ENCODE data around the gene GREM1. TPM values are rescaled to one million over a fixed set of nuclear protein-coding genes. Genes with fewer than 3 reads are reported as not detected.

Gene GREM1
- total and polyA plus RNA-seq, 2 of the 4 experiments (the other 2 are of a cell fraction), result 848 to 852 TPM

- H3K14ac ChIP-seq (replicated peaks; ENCODE audit: low read depth, low read length), result no peak overlapping the region
- no peak overlapping the region for H2AK9ac ChIP-seq (replicated peaks; ENCODE audit: low read depth, low read length, poor library complexity)
- TF ChIP-seq RCOR1 (IDR thresholded peaks at IDR 0.05; ENCODE audit: insufficient replicate concordance, low read length) (no peak), ELK1 (IDR thresholded peaks at IDR 0.05; ENCODE audit: borderline replicate concordance, low read depth, low read length) (no peak), MXI1 (IDR thresholded peaks at IDR 0.05; ENCODE audit: borderline replicate concordance, low read depth, low read length) (no peak), RAD21 (IDR thresholded peaks at IDR 0.05; ENCODE audit: low read length) (no peak), USF2 (IDR thresholded peaks at IDR 0.05; ENCODE audit: low read depth, low read length) (no peak), MAZ (IDR thresholded peaks at IDR 0.05; ENCODE audit: borderline replicate concordance, low read depth, low read length) (no peak), FOS (IDR thresholded peaks at IDR 0.05; ENCODE audit: low read depth, low read length) (no peak), NFE2L2 (IDR thresholded peaks at IDR 0.05; ENCODE audit: low read depth, low read length) (no peak), MAFK (IDR thresholded peaks at IDR 0.05; ENCODE audit: low read depth, low read length) (no peak), RFX5 (IDR thresholded peaks at IDR 0.05; ENCODE audit: low read depth, low read length) (no peak), CTCF (conservative IDR thresholded peaks at IDR 0.05; ENCODE audit: low read depth, low read length) (no peak), POLR2A (IDR thresholded peaks at IDR 0.05; ENCODE audit: low read depth, low read length) (no peak), CEBPB (IDR thresholded peaks at IDR 0.05; ENCODE audit: low read depth, low read length) (no peak)
- DNase-seq, result no peak
- H2AK5ac ChIP-seq (ENCODE audit: low read depth, low read length), result no peak overlapping the region
- no peak overlapping the region for H3K4me2 ChIP-seq (ENCODE audit: low read depth, low read length)
- ChIA-PET POLR2A (ENCODE audit: unreplicated experiment) (no interaction called here), CTCF (no interaction called here)
- no peak overlapping the region for H3K56ac ChIP-seq (ENCODE audit: extremely low read depth, insufficient read depth, low read length)
- dilution Hi-C loops (cut with HindIII; ENCODE audit: low sequenced_read_pairs, unreplicated experiment), result no loop called here
- H4K8ac ChIP-seq (ENCODE audit: low read depth in 2 of 2, low read length in 2 of 2), result no peak overlapping the region
- H3K4me1 ChIP-seq (ENCODE audit: control insufficient read depth, insufficient read depth, low read length), result no peaks in the 10 kb centered on the region
- no peak overlapping the region for H3K23ac ChIP-seq (ENCODE audit: low read depth, low read length)
- no peak overlapping the region for H2BK15ac ChIP-seq (ENCODE audit: low read depth, low read length)
- H2BK20ac ChIP-seq (ENCODE audit: low read depth, low read length), result no peak overlapping the region
- no peak overlapping the region for H3K4me3 ChIP-seq (ENCODE audit: insufficient read depth, low read depth, low read length)
- H3K4ac ChIP-seq (ENCODE audit: low read depth, low read length), result no peak overlapping the region
- BruUV-seq (replicated peaks), result no TSS peak
- H3K36me3 ChIP-seq (ENCODE audit: control insufficient read depth, insufficient read depth, low read length), result peaks cover 4% of the 10 kb centered on the region; the same call in 1 of the 2 replicates
- no peak overlapping the region for H4K5ac ChIP-seq (ENCODE audit: low read depth, low read length)
- H2BK5ac ChIP-seq (ENCODE audit: low read depth, low read length, poor library complexity, severe bottlenecking), result no peak overlapping the region
- peaks cover 0 to 7% of the 10 kb centered on the region in 2 experiments; a peak in 2 of 4 replicates for H3K79me1 ChIP-seq (ENCODE audit: low read depth in 1 of 2, low read length in 2 of 2)
- H4K20me1 ChIP-seq (ENCODE audit: insufficient read depth, low read length), result no peaks in the 10 kb centered on the region
- WGBS, 2 experiments (ENCODE audit: extremely low coverage in 2 of 2, insufficient read length in 1 of 2), result no CpG with 5 or more reads among the region's 2 CpGs
- H3K27me3 ChIP-seq (ENCODE audit: control insufficient read depth, insufficient read depth, low read length), result no peaks in the 10 kb centered on the region
- intact Hi-C loops (cut with micrococcal nuclease), result no loop called here
- in situ Hi-C loops (cut with MboI; ENCODE audit: low sequenced_read_pairs), result no loop called here
- ATAC-seq (ENCODE audit: low read depth), result no peak
- peaks cover 5% of the 10 kb centered on the region for H3K9me3 ChIP-seq (ENCODE audit: control insufficient read depth, insufficient read depth, low read length)
- H3K9me1 ChIP-seq (ENCODE audit: insufficient read depth, low read length), result no peaks in the 10 kb centered on the region
- no peak overlapping the region for H3K9ac ChIP-seq (ENCODE audit: low read depth, low read length)
- no peak overlapping the region for H3K27ac ChIP-seq (ENCODE audit: insufficient read depth, low read length)
- H4K91ac ChIP-seq (ENCODE audit: insufficient read depth, low read depth, low read length), result no peak overlapping the region
- no peak overlapping the region for H3K18ac ChIP-seq (ENCODE audit: low read depth, low read length)
- no peak overlapping the region for H2AFZ ChIP-seq (replicated peaks; ENCODE audit: low read length, poor library complexity)
- H2BK120ac ChIP-seq (ENCODE audit: low read depth, low read length), result no peak overlapping the region
Measured at GRCh38 chr15:32757426-32757825, 39.6 kb downstream of the GREM1 start.
